T-helper 2 cell (primary cell): Measurements from ENCODE around the gene CNOT4.
"Not testable (repeated sequence)": the region's sequence is repeated elsewhere in the genome, so short reads cannot be mapped to it uniquely, and the experiment has no call there.

Source experiments
- DNase-seq, 5 experiments: peaks; one replicate each; pipeline versions ENCODE4 v3.0.0 to v3.0.0-alpha.2; 2012 to 2022

The CNOT4 gene

DNA sequence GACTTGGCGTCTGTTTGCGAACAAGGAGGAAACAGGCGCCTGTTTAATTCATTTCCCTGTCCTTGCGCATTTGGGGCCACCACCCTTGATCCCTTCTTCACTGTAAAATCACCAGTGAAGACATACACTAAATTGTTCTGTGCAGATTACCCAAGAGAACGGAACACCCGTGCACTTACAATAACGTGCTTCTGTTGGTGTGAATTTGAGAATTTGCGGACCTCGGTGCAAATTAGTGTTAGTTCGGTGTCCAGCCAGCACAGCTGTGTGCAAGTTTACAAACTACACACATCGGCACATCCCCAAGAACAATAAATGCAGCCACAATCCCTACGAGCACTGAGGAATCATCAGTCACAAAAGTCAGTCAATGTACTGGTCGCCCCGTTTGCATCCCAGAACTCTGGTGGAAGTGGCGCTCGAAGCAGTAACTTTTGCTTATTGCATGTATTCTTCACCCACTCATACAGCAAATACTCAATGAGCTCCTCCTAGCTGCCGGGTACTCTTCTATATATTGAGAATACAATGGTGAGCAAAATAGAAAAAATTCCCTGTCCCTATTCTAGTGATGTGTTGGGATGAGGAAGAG, 786 bp upstream of the CNOT4 start:
- DNase-seq: peak in 1 of 5 experiments; percentile 3

DNA sequence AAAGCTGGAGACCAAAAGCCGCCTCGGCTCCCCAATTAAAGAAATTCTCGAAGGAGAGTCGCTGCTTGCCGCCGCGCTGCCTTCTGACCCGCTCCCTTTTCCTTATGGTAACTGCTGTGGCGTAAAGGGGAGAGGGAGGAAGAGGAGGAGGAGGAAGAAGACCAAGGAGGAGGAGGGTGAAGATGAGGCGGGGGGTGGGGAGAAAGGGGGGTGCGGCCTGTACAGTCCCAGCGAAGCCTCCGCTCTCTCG, 388 bp downstream of the CNOT4 start:
- no peak for DNase-seq

DNA sequence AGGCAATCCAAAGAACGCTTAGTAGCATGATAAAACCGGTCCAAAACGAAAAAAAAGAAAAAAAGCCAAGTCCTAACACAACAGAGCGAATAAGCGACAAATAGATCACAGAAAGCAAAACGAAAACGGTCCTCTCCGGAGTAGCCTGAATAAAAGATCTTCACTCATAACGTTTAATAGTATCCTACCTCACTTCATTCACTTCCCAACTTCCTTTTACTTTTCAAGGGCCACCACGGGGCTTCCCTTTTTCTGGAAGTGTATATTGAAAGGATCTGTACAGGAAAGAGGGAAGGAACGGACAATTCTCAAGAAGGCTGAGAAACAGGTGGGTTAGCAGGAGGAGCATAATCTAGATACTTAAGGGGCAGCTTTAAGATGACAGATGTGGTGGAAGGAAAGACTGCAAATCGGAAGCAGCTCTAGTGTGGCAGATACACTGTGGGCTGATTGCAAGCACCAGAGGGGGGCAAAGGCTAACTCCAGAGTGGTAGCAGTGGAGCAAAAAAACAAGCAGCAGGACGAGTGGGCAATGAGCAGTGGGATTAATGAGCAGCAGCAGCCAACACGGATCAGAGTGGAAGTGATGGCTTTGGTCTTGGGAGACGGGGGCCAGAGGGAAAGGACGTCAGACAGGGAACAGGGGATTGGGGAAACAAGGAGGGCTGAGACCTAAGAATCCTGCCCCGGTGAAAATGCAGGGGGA, 866 bp downstream of the CNOT4 start:
- peak in 3 of 5 experiments; percentile 6 to 68 (median 21) for DNase-seq

DNA sequence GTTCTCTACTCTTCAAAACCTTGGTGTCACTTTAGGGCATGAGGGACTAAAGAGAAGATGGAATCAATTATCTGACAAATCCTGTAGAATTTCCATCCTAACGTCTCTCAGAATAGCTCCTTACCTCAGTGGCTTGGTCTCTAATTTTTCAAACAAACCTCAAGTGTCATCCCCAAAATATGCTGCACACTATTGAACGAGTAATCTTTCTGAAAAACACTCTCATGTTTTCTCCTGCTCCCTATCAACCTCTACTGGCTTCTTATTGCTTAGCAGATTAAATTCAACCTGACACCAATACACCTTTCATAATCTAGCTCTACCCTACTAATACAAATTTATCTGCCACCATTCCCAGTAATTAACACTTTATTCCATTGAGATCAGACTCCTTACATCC, 8.5 kb downstream of the CNOT4 start:
- DNase-seq: no peak

DNA sequence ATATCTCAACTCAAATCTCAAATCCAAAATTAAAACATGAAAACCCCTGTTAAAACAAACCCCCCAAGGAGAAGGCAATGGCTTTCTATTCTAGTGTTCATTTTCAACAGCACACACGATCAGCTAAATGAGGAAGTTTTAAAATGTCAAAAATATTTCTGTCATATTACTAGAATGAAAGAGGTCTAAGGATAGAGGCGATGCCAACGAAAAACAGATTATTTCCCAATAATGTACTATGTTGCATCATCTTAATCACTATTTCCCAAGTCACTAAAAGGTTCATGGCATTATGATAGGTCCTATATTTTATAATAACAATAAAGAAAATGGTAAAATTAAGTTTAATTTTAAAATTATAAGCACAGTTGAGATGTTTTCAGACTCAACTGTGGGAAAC, 10.1 kb downstream of the CNOT4 start:
- no peak for DNase-seq

DNA sequence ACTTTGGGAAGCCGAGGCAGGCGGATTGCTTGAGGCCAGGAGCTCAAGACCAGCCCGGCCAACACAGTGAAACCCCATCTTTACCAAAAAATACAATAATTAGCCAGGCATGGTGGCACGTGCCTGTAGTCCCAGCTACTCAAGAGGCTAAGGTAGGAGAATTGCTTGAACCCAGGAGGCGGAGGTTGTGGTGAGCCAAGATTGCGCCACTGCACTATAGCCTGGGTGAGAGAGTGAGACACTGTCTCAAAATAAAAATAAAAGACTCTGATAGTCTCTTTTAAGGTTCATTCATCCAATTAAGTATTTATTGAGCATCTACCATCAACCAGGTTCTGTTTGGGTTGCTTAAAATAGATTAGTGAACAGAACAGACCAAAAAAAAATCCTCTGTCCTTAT, 12.7 kb downstream of the CNOT4 start:
- not testable (repeated sequence) for DNase-seq

DNA sequence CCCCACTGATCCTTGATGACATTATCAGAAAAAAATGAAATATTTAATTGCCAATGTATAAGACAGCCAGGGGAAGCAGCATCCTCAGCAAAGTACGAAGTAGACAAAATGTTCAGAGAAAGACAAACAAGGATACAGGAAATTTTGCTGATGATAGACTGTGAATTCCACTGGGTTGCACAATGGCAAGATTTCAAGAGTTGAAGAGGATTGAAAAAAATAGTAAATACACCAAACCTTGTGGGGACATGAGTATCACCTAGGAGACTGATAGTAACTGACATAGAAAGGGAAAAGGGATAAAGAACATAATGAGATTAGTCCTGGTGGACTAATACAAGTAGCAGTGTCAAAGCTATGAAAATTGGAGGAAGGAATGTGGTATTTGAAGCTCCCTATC, 16.5 kb downstream of the CNOT4 start:
- no peak for DNase-seq

DNA sequence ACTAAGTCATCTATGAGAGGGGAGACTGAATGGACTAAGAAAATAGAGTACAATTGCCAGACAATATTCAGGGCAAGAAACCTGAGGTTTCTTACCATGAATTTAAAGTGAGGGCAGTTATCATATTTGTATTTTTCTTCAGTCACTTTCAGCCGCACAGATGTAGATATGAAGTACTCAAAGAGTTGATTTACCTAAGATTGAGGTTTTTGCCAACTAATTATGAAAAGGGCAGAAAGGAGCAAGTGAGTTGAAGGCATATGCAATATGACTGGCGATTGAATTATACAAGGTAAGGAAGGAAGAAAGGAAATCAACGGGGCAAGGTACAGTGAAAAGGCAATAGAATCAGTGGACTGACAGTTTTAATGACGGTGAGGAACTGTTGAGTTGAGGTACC, 17.8 kb downstream of the CNOT4 start:
- peak in 1 of 5 experiments; percentile 65 for DNase-seq

DNA sequence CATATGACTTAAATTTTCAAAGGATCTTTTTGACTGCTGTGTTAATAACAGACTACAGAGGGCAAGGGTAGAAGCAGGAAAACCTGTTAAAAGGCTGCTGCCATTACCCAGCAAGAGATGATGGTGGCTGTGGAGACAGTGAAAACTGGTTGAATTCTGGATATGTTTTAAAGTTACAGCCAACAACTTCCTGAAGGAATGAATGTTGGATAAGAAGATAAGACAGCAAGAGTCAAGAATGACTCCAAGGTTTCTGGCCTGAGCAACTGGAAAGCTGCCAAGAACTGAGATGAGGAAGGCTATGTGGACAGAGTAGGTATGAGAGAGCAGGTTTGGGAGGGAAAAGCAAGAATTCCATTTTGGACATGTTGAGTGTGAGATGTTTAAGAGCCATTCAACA, 19.1 kb downstream of the CNOT4 start:
- no peak for DNase-seq

DNA sequence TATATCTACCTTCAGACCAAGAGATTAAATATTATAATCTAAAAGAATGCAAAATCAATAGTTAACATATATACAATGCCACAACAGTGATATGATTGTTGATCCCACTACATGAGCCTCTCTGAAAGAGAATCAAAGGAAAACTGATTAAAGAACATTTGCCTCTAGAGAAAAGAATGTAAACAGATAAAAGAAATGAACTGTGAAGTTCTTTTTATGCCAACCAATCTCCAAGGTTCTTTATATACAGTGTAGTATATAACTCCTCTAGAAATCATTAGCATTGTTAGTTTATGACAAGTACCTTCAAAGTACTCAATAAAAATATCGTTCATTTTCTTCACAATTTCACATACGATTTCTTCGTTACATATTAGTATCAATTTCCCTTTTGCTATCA, 20.1 kb downstream of the CNOT4 start:
- DNase-seq: no peak

DNA sequence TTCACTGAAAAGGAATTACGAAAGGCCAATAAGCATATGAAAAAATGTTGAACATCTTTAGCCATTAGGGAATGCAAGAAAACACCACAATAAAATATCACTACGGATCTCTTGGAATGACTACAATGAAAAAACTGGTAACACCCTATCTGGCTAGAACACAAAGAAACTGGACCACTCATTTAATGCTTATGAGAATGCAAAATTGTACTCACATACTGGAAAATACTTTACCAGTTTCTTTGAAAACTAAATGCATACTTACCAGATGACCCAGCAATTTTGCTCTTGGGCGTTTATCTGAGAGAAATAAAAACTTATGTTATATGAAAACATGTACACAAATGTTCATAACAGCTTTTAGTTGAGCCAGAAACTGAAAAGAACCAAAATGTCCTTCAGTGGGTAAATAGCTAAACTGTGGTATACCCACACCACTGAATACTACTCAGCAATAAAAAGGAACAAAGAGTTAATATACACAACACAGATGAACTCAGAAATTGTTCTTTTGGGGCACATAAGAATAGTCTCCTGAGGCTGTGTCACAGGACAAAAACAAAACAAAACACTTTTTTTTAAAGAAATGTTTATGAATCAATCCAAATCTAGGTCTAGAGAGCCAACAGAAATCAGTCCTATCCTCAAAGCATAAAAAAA, 23.5 kb downstream of the CNOT4 start:
- no peak for DNase-seq

DNA sequence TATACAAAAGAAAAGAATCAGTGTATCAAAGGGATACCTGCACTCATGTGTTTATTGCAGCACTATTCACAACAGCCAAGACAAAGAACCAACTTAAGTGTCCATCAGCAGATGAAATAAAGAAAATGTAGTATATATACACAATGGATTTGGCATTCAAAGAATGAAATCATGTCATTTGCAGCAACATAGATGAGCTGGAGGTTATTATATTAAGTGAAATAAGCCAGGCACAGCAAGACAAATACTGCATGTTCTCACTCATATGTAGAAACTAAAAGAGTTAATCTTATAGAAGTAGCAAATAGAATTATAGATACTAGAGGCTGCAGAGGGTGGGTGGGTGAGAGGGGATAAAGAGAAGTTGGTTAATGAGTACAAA, 28.3 kb downstream of the CNOT4 start:
- DNase-seq: no peak

DNA sequence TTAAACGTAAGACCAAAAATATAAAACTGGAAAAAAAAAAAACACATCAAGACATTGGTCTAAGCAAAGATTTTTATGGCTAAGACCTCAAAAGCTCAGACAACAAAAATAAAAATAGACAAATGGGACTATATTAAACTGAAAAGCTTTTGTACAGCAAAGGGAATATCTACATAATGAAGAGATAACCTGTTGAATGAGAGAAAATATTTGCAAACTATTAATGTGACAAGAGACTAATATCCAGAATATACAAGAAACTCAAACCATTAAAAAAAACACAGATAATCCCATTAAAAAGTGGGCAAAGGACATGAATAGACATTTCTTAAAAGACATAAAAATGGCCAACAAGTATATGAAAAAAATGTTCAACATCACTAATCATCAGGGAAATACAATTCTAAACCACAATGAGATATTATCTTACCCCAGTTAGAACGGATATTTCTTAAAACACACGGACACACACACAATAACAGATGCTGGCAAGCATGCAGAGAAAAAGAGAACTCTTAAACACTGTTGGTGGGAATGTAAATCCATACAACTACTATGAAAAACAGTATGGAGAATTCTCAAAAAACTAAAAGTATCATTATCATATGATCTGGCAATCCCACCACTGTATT, 28.8 kb downstream of the CNOT4 start:
- peak in 1 of 5 experiments; percentile 16 for DNase-seq

DNA sequence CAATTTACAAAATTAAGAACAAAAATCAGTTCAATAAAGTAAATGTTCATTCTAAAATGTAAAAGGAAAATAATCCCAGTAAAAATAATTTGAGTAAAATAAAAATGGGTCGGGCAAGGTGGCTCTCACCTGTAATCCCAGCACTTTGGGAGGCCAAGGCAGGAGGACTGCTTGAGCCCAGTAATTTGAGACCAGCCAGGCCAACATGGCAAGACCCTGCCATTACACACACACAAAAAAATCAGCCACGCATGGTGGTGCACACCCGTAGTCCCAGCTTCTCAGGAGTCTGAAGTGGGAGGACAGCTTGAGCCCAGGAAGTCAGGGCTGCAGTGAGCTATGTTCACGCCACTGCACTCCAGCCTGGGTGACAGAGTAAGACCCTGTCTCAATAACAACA, 34.4 kb downstream of the CNOT4 start:
- DNase-seq: no peak

DNA sequence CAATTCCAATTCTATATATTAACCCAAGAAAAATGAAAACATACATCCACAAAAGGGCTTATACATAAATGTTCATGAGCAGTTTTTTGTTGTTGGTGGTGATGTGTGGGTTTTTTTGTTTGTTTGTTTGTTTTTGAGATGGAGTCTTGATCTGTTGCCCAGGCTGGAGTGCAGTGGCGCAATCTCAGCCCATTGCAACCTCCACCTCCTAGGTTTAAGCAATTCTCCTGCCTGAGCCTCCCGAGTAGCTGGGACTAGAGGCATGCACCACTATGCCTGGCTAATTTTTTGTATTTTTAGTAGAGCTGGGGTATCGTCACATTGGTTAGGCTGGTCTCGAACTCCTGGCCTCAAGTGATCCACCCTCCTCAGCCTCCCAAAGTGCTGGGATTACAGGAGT, 40.2 kb downstream of the CNOT4 start:
- not testable (repeated sequence) for DNase-seq

DNA sequence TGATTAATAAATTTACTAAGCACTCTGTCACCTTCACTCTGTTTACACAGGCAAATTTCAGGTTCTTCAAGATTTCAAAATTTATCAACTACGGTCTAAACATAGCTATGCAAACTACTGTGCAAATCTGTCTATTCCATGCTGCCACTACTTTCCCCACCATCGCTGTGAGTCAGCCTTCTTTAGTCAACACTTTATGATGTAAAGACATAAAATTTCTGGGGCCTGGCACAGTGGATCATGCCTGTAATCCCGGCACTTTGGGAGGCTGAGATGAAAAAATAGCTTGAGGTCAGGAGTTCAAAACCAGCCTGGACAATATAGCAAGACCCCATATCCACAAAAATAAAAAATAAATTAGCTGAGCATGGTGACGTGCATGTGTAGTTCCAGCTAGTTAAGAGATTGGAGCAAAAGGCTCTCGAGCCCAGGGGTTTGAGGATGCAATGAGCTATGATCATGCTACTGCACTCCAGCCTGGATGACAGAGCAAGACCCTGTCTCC, 42.6 kb downstream of the CNOT4 start:
- no peak for DNase-seq

DNA sequence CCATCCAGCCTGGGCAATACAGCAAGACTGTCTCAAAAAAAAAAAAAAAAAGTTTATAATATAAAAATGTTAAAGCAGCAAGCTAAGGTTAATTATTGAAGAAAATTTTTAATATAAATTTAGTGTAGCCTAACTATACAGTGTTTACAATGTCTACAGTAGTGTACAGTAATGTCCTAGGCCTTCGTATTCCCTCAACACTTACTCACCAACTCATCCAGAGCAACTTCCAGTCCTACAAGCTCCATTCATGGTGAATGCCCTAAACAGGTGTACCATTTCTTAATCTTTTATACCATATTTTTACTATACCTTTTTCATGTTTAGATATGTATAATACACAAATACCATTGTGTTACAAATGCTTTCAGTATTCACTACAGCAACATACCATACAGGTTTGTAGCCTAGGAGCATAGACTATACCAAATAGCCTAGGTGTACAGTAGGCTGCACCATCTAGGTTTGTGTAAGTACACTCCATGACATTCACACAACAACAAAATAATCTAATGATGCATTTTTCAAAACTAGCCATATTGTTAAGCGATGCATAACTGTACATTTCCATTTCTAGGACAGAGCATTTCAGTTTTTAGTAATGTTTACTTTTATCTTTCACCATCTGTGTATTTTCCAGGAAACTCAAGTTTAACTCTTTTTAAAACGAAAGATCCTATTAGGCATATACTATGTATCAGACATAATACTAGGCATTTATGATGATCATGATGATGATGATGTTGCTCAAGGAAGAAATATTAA, 43.3 kb downstream of the CNOT4 start:
- peak in 1 of 5 experiments; percentile 24 for DNase-seq

DNA sequence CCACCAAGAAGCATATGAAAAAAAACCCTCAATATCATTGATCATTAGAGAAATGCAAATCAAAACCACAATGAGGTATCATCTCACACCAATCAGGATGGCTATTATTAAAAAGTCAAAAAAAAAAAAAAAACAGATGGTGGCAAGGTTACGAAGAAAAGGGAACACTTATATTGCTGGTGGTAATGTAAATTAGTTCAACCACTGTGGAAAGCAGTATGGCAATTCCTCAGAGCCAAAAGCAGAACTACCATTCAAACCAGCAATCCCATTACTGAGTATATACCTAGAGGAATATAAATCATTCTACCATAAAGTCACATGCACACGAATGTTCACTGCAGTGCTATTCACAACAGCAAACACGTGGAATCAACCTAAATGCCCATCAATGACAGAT, 46.0 kb downstream of the CNOT4 start:
- no peak for DNase-seq

DNA sequence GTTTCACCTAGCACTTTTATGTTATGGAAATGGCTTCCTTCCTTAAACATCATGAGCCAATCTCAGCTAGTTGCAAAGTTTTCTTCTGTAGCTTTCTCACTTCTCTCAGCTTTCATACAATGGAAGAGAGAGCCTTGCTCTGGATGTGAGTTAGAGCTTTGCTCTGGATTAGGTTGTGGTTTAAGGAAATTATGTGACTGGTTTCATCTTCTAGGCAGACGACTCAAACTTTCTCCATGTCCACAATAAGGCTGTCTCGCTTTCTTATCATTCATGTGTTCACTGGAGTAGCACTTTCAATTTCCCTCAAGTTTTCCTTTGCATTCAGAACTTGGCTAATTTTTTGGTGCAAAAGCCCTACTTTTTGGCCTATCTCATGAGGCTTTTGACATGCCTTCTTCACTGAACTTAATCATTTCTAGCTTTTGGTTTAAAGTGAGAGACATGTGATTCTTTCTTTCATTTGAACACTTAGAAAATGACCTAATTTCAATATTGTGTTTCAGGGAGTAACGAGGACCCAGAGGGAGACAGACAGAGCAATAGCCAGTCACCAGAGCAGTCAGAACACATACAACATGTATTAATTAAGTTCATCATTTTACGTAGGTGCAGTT, 49.8 kb downstream of the CNOT4 start:
- DNase-seq: no peak

DNA sequence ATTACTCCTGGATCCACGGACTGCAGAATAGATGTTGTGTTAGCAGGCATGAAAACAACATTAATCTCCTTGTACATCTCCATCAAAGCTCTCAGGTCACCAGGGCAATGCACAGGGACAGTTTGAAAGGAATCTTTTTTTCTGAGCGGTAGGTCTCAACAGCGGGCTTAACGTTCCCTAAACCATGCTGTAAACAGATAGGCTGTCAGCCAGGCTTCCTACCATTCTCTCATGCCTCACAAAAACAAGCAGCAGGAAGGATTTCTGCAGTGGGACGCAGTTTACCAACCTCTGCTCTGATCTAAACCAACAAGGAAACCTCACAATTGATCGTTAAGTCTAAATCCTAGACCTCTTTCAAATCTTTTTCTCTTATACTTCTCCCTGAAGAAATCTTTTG, 50.8 kb downstream of the CNOT4 start:
- DNase-seq: no peak

DNA sequence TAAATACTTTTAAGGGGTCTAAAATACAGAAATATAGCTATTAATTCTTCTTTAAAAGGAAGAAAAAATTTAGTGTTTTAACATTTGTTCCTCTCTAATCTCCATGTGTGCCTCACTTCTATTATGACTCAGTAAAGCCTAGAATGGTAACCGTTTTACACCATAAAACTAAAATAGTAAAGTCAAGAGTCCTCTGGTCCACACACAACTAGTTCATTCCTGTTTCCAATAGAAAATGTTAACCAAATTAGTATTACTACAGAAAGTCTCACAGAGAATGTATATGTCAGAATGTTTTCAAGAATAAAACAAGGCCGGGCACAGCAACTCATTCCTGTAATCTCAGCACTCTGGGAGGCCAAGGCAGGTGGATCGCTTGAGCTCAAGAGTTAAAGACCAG, 55.8 kb downstream of the CNOT4 start:
- peak in 1 of 5 experiments; percentile 30 for DNase-seq

DNA sequence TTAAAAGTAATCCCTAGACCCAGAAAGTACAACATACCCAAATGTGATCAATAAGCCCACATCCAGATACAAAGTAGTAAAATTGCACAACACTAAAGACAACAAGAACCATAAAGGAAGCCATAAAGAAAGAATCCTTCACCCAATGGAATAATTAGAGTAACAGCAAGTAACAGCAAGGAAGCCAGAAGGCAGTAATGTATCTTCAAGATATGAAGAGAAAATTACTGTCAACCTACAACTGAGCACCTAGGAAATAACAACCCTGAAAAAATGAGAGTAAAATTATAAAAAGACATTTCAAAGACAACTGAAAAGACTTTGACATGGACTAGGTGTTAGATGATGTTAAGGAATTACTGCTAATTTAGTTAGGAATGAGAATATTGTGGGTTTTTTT, 60.5 kb downstream of the CNOT4 start:
- no peak for DNase-seq

DNA sequence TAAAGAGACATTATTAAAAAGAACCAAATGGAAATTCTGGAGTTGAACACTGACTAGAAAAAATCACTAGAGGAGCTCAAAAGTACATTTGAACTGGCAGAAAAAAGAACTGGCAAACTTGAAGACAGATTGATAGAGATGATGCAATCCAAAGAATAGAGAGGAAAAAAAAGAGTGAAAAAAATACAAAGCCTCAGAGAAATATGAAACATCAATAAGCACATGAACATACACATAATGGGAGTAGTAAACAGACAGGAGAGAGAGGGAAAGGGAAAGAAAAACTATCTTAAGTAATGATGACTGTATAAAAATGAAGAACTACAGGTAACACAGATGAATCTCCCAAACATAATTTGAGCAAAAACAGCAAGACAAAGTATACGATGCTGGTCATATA, 61.1 kb downstream of the CNOT4 start:
- no peak for DNase-seq
